IPS-18a (cell line): ENCODE results near the gene MIA.
"Not testable (repeated sequence)": the region's sequence is repeated elsewhere in the genome, so short reads cannot be mapped to it uniquely, and the experiment has no call there.

Experiments used
- H3K27ac ChIP-seq: one replicate; pipeline ENCODE4 v1.5.1; 2013; ENCODE audit warnings: low read length
- H3K27me3 ChIP-seq: one replicate; pipeline ENCODE4 v1.6.1; 2013; ENCODE audit warnings: mild to moderate bottlenecking, low read length; ENCODE audit not compliant: control insufficient read depth, insufficient read depth
- H3K36me3 ChIP-seq: one replicate; pipeline ENCODE4 v1.6.1; 2013; ENCODE audit warnings: low read depth, low read length; ENCODE audit not compliant: control insufficient read depth
- H3K4me1 ChIP-seq: one replicate; pipeline ENCODE4 v1.6.1; 2013; ENCODE audit warnings: low read depth, low read length; ENCODE audit not compliant: control insufficient read depth
- H3K4me3 ChIP-seq: one replicate; pipeline ENCODE4 v1.5.1; 2013; ENCODE audit warnings: low read length
- H3K9ac ChIP-seq: one replicate; pipeline ENCODE4 v1.6.1; 2013; ENCODE audit warnings: mild to moderate bottlenecking, low read length, moderate library complexity
- H3K9me3 ChIP-seq: one replicate; pipeline ENCODE4 v1.6.1; 2013; ENCODE audit warnings: low read depth, low read length; ENCODE audit not compliant: control insufficient read depth

The MIA gene

DNA sequence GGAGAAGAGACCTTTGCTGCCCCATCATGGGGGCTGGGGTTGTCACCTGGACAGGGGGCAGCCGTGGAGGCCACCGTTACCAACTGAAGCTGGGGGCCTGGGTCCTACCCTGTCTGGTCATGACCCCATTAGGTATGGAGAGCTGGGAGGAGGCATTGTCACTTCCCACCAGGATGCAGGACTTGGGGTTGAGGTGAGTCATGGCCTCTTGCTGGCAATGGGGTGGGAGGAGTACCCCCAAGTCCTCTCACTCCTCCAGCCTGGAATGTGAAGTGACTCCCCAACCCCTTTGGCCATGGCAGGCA, 32.7 kb downstream of the MIA start:
- Histone ChIP-seq H3K36me3 (peaks cover 38% of the 10 kb centered on the region), H3K27me3 (peaks cover 13% of the 10 kb centered on the region), H3K4me3 (no peak overlapping the region), H3K9me3 (no peaks in the 10 kb centered on the region), H3K4me1 (peaks cover 42% of the 10 kb centered on the region), H3K27ac (no peak overlapping the region), H3K9ac (no peak overlapping the region)

DNA sequence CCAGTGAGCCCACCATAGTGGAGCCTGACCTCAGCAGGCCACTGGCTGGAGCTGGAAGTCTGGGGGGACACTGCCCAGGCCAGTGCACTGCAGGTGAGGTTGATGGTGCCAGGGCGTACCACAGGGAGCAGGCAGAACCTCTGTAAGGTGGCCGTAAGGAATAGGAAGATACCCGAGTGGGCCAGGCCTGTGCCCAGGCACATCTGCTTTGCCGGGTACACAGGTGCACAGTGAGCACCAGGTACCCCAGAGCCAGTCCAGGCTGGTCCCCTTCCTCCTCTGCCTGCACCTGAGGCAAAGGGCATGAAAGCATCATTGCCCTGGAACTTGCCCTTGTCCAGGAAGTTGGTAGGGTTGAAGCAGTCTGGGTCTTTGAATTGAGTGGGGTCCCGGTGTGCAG, 33.2 kb downstream of the MIA start:
- Histone ChIP-seq H3K4me1 (peaks cover 37% of the 10 kb centered on the region), H3K27ac (no peak overlapping the region), H3K36me3 (peaks cover 33% of the 10 kb centered on the region), H3K4me3 (no peak overlapping the region), H3K9me3 (no peaks in the 10 kb centered on the region), H3K9ac (no peak overlapping the region), H3K27me3 (peaks cover 14% of the 10 kb centered on the region)

- H3K4me1 ChIP-seq, result peaks cover 27% of the 10 kb centered on the region
- peak overlapping the region; percentile 51 for H3K4me3 ChIP-seq
- no peak overlapping the region for H3K9ac ChIP-seq
- H3K27ac ChIP-seq, result no peak overlapping the region
- no peaks in the 10 kb centered on the region for H3K9me3 ChIP-seq
- peaks cover 28% of the 10 kb centered on the region for H3K36me3 ChIP-seq
- H3K27me3 ChIP-seq, result peaks cover 14% of the 10 kb centered on the region
These were observed 34.2 kb downstream of the MIA start for GRCh38 chr19:40809358-40810086.

- Histone ChIP-seq H3K4me1 (peaks cover 26% of the 10 kb centered on the region), H3K27me3 (peaks cover 14% of the 10 kb centered on the region), H3K36me3 (peaks cover 22% of the 10 kb centered on the region), H3K27ac (no peak overlapping the region), H3K9me3 (no peaks in the 10 kb centered on the region), H3K4me3 (peak overlapping the region; percentile 51), H3K9ac (no peak overlapping the region)
These were observed 34.8 kb downstream of the MIA start for GRCh38 chr19:40810160-40810559.

DNA sequence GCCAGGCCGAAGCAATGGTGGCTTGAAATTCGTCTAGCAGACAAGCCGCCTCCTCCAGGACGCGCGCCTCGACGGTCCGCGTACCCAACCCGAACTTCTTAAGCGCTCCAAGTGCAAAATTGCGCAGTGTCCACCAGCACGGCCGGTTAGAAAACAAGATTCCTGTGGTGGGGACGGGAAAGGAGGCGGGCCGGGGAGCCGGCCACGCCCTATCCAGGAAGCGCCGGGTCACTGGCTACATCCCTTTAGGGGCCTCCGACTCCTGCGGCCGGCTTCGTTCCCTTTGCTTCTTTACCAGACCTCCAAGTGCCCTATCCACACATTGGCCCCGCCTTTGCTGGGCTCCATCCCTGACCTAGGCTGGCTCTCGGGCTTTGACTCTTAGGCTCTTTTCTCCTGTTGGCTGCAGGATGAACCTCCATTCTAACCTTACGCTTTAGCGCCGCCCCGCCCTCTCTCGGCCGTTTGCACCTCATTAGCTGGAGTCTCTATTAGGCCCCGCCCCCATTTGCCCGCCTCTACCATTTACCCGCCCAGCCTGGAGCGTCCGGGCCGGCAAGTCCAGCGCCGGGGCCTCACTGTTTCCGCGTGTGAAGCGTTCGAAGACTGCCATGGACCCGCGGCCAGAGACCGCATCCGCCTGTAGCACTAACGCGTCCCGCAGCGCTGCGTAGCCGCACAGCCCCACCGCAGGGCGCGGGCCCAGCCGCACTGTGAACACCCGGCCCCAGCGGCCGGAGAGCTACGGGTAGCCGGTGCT, 35.5 kb downstream of the MIA start:
- Histone ChIP-seq H3K36me3 (peaks cover 18% of the 10 kb centered on the region), H3K4me3 (peak overlapping the region; percentile 51), H3K27me3 (peaks cover 14% of the 10 kb centered on the region), H3K4me1 (peaks cover 22% of the 10 kb centered on the region)
- H3K9me3 ChIP-seq, H3K27ac ChIP-seq, H3K9ac ChIP-seq: not testable (repeated sequence)

DNA sequence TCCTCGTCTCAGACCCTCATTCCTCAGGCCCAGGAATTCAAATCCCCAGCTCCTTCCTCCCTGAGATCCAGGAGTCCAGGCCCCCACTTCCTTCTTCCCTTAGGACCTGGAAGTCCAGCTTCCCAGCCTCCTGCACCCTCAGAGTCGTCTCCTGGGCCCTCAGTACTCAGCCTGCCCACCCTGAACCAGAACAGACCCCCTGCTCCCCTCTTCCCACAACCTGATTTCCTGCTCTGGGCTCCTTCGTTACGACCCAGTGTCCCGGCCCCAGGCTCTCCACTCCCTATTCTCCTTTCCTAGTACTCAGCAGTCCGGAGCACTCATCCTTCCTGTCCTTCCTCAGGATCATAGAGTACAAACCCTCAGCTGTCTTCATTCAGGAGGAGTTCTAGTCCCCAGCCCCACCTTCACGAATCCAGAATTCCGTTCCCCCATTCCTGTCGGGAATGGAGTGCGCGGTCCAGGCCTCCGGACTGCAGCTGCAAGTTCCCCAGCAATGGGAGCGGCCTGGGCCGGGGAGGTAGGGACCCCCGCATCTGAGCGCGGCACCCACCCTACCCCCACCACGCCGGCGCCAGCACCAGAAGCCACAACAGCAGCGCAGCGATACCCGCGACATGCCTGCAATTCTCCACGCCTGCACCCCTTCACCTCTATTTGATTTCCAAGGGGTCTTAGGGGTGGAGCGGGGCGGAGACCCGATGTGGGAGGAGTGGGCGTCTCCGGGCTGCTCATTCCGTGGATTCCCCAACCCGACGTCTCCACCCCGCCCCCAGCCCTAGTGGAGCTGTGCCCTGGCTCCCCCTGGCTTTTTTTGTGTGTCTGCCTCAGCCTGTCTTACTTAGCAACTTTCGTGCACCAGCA, 36.4 kb downstream of the MIA start:
- H3K27me3 ChIP-seq, result peaks cover 14% of the 10 kb centered on the region
- peaks cover 15% of the 10 kb centered on the region for H3K4me1 ChIP-seq
- no peak overlapping the region for H3K27ac ChIP-seq
- peak overlapping the region; percentile 51 for H3K4me3 ChIP-seq
- no peaks in the 10 kb centered on the region for H3K9me3 ChIP-seq
- H3K9ac ChIP-seq, result no peak overlapping the region
- H3K36me3 ChIP-seq, result peaks cover 18% of the 10 kb centered on the region

- H3K4me3 ChIP-seq, H3K4me1 ChIP-seq, H3K9me3 ChIP-seq, H3K27ac ChIP-seq, H3K9ac ChIP-seq: not testable (repeated sequence)
- Histone ChIP-seq H3K27me3 (peaks cover 14% of the 10 kb centered on the region), H3K36me3 (peaks cover 13% of the 10 kb centered on the region)
These were observed 37.2 kb downstream of the MIA start for GRCh38 chr19:40812571-40812970.

DNA sequence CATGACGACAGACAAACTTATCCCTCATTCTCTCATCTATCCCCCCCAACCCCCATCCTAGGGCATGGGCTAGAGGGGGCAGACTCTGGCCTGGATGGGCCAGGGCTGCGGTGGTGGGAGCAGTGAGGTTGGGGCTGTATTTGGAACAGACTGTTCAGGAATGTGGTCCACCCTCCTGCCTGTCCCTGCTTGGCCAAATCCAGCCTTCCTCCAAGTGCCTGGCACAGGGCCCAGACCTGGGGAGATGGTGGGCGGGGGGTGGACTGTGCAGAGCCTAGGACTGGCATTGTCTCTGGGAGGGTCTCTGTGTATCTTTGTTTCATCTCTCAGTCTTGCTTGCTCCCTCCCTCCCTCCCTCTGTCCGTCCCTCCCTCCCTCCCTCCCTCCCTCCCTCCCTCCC, 37.9 kb downstream of the MIA start:
- Histone ChIP-seq H3K4me3 (no peak overlapping the region), H3K9me3 (no peaks in the 10 kb centered on the region), H3K4me1 (peaks cover 9% of the 10 kb centered on the region), H3K27me3 (peaks cover 17% of the 10 kb centered on the region), H3K36me3 (peaks cover 7% of the 10 kb centered on the region), H3K27ac (no peak overlapping the region), H3K9ac (no peak overlapping the region)

DNA sequence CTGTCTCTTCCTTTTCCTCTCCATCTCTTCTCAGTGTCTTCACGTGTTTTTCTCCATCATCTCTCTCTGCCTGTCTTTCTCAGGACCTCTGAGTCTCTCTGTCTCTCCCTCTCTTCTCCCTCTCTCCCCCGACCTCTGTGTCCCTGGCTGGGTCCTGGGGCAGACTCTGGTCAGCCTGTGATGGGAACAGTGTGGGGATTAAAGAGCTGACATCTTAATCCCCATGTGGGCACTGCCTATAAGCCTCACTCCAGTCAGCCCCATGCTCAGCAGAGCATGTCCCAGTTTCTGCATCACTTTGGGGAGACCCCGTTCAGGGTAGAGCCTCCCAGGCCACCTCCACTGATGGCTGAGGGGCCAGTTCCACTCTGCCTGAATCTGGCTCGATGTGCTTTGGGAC, 39.9 kb downstream of the MIA start:
- H3K36me3 ChIP-seq, result no peaks in the 10 kb centered on the region
- H3K9me3 ChIP-seq, result no peaks in the 10 kb centered on the region
- peaks cover 17% of the 10 kb centered on the region for H3K27me3 ChIP-seq
- H3K4me3 ChIP-seq, result no peak overlapping the region
- H3K9ac ChIP-seq, result no peak overlapping the region
- H3K27ac ChIP-seq, result no peak overlapping the region
- peaks cover 4% of the 10 kb centered on the region for H3K4me1 ChIP-seq

DNA sequence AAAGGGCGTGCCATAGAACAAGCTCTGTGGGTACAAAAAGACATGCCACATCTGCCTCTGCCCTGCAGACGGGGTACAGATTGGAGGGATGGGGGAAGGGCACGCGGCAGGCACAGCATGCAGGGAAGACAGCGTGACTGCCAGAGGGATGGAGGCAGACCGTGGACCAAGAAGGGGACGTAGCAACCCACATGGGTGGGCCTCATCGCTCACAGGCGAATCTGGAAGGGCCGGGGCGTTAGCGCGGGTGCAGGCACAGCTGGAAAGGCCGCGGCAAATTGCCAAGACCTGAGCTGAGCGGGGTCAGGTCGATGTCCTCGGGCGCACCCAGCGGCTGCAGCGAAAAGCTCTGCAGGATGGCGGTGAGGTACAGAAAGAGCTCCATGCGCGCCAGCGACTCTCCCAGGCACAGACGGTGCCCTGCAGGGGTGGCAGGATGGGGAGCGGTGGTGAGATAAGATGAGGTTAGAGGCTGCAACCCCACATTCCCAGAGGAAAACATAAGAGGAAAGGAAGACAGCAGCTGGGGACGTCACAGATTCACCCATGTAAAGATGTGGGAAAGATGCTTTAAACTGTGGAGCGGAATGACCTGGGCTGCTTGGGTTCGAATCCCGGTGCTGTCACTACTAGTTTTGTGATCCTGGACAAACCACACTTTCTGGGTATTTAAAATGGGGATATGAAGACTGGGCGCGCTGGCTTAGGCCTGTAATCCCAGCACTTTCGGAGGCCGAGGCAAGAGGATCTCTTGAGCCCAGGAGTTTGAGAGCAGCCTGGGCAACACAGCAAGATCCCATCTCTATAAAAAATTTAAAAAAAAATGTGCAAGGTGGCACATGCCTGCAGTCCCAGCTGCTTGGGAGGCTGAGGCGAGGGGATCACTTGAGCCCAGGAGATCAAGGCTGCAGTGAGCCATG, 43.4 kb downstream of the MIA start:
- H3K4me3 ChIP-seq, H3K9me3 ChIP-seq, H3K4me1 ChIP-seq, H3K36me3 ChIP-seq, H3K27ac ChIP-seq, H3K27me3 ChIP-seq, H3K9ac ChIP-seq: not testable (repeated sequence)
